Neural cell (in vitro differentiated cells): ENCODE data around the gene POLDIP2. TPM values are rescaled to one million over a fixed set of nuclear protein-coding genes. Genes with fewer than 3 reads are reported as not detected.

Experiments used
- H2AFZ ChIP-seq: fragments of 200-600, 300-800 bp; sonication (generic), shearing (Covaris generic); 2 replicates; pipeline ENCODE4 v1.6.0; 2014; ENCODE audit warnings: low read depth, mild to moderate bottlenecking, antibody characterized with exemption, low read length, moderate library complexity
- H3F3A ChIP-seq: fragments of 200-600 bp; shearing (Covaris generic); 2 replicates; pipeline ENCODE4 v1.6.1; 2016; ENCODE audit warnings: mild to moderate bottlenecking, moderate library complexity, mixed read lengths, antibody characterized with exemption, low read length; ENCODE audit not compliant: insufficient read depth, poor library complexity, severe bottlenecking
- H3K27ac ChIP-seq: fragments of 200-600, 300-800 bp; sonication (generic), shearing (Covaris generic); 2 replicates; pipeline ENCODE4 v1.5.1; 2014; ENCODE audit warnings: mild to moderate bottlenecking, low read length, moderate library complexity
- H3K27me3 ChIP-seq: fragments of 300-800, 200-600 bp; sonication (generic), shearing (Covaris generic); 2 replicates; pipeline ENCODE4 v1.6.0; 2014; ENCODE audit warnings: mild to moderate bottlenecking, low read depth, low read length, moderate library complexity; ENCODE audit not compliant: insufficient read depth
- H3K36me3 ChIP-seq: fragments of 300-800, 200-600 bp; sonication (generic), shearing (Covaris generic); 2 replicates; pipeline ENCODE4 v1.5.1; 2014; ENCODE audit warnings: mild to moderate bottlenecking, antibody characterized with exemption, low read length, moderate library complexity; ENCODE audit not compliant: insufficient read depth
- H3K4me2 ChIP-seq: fragments of 300-800, 200-600 bp; sonication (generic), shearing (Covaris generic); 2 replicates; pipeline ENCODE4 v1.6.0; 2014; ENCODE audit warnings: mild to moderate bottlenecking, low read length
- H3K4me3 ChIP-seq: fragments of 300-800, 200-600 bp; sonication (generic), shearing (Covaris generic); 2 replicates; pipeline ENCODE4 v1.5.1; 2014; ENCODE audit warnings: mild to moderate bottlenecking, low read length, moderate library complexity
- H3K79me2 ChIP-seq: fragments of 200-600 bp; shearing (Covaris generic); replicated peaks from 2 replicates; pipeline ENCODE4 v1.6.0; 2014; ENCODE audit warnings: mild to moderate bottlenecking, low read length, moderate library complexity; ENCODE audit not compliant: insufficient read depth
- H3K9ac ChIP-seq: fragments of 300-800, 200-600 bp; sonication (generic), shearing (Covaris generic); 2 replicates; pipeline ENCODE4 v1.6.1; 2016; ENCODE audit warnings: mild to moderate bottlenecking, low read length, mixed read lengths
- H3K9me2 ChIP-seq: fragments of 200-600 bp; shearing (Covaris generic); 2 replicates; pipeline ENCODE4 v1.6.1; 2016; ENCODE audit warnings: mild to moderate bottlenecking, low read length, mixed read lengths; ENCODE audit not compliant: insufficient read depth
- H3K9me3 ChIP-seq: fragments of 200-600, 300-800 bp; sonication (generic), shearing (Covaris generic); 2 replicates; pipeline ENCODE4 v1.6.1; 2016; ENCODE audit warnings: mild to moderate bottlenecking, mixed run types, low read length, moderate library complexity, mixed read lengths
- H4K20me1 ChIP-seq: fragments of 200-600 bp; shearing (Covaris generic); 2 replicates; pipeline ENCODE4 v1.6.1; 2016; ENCODE audit warnings: mild to moderate bottlenecking, mixed run types; ENCODE audit not compliant: insufficient read depth
- EP300 ChIP-seq: fragments of 450-650 bp; conservative IDR thresholded peaks from 2 replicates; pipeline ENCODE4 v1.6.1; 2014; ENCODE audit warnings: antibody characterized with exemption, mild to moderate bottlenecking, moderate library complexity; ENCODE audit not compliant: poor library complexity, severe bottlenecking
- EZH2 ChIP-seq: fragments of 200-600, 300-800 bp; shearing (Covaris generic), sonication (generic); IDR thresholded peaks from 2 replicates; pipeline ENCODE4 v1.6.1; 2014; ENCODE audit warnings: antibody characterized with exemption, low read length, borderline replicate concordance, mild to moderate bottlenecking; ENCODE audit not compliant: insufficient read depth, poor library complexity, severe bottlenecking
- MXI1 ChIP-seq: fragments of 450-650 bp; conservative IDR thresholded peaks from 2 replicates; pipeline ENCODE4 v1.6.1; 2014; ENCODE audit warnings: antibody characterized with exemption, mild to moderate bottlenecking; ENCODE audit not compliant: poor library complexity, severe bottlenecking
- POLR2AphosphoS5 ChIP-seq: IDR thresholded peaks from 2 replicates; pipeline ENCODE4 v1.6.1; 2012
- RAD21 ChIP-seq: fragments of 450-650 bp; conservative IDR thresholded peaks from 2 replicates; pipeline ENCODE4 v1.6.1; 2014; ENCODE audit warnings: antibody characterized with exemption, mild to moderate bottlenecking, moderate library complexity
- SMC3 ChIP-seq: fragments of 450-650 bp; conservative IDR thresholded peaks from 2 replicates; pipeline ENCODE4 v1.6.1; 2014; ENCODE audit warnings: antibody characterized with exemption, mild to moderate bottlenecking, moderate library complexity; ENCODE audit not compliant: poor library complexity
- TAF1 ChIP-seq: IDR thresholded peaks from 2 replicates; pipeline ENCODE4 v1.6.1; 2012; ENCODE audit warnings: low read depth
- polyA plus RNA-seq: library from polyadenylated mRNA; depleted of rRNA; stranded (reverse); fragments of >200 nt; gene quantifications from 2 replicates; pipeline ENCODE4 v1.2.3, GENCODE V29; 2014
- TF ChIP-seq, protein P1 (sequence below): fragments of 450-650 bp; IDR thresholded peaks from 2 replicates; pipeline ENCODE4 v1.5.1; 2014; ENCODE audit warnings: antibody characterized with exemption, mild to moderate bottlenecking, moderate library complexity; ENCODE audit not compliant: poor library complexity, severe bottlenecking
- TF ChIP-seq, protein P2 (sequence below): IDR thresholded peaks from 2 replicates; pipeline ENCODE4 v1.6.1; 2012; ENCODE audit warnings: borderline replicate concordance

POLDIP2 gene
- polyA plus RNA-seq, 1 donor from 2014 or later = 75.4 TPM

DNA sequence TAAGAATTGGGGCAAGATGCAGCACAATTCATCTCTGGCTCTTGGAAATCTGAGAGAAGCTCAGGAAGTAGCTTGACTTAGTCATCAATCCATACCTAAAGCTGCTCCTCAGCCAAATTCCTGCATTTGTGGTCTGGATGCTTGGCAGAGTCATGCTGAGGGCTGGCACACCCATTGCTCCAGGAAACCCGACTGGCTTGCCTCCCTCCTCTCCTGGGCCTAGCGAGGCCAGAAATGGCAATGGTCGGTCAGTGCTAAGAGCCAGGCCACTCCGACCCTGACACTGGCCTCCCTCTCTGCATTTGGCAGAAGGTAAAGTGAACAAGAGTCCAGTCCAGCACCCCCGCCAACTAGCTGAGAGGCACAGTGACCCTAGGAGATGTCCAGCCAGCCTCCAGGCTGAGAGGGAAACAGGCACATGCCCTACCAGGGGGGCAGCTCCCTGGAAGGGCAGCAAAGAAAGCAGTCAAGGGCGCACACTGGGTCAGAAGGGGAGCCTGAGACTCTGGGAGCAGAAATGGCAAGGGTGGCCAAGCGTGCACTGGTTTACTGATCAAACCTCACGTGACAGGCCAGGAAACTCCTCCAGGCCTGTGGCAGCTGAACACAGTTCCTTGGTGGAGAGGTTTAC, 10.0 kb downstream of the POLDIP2 start:
- H3K4me2 ChIP-seq = no peak overlapping the region

DNA sequence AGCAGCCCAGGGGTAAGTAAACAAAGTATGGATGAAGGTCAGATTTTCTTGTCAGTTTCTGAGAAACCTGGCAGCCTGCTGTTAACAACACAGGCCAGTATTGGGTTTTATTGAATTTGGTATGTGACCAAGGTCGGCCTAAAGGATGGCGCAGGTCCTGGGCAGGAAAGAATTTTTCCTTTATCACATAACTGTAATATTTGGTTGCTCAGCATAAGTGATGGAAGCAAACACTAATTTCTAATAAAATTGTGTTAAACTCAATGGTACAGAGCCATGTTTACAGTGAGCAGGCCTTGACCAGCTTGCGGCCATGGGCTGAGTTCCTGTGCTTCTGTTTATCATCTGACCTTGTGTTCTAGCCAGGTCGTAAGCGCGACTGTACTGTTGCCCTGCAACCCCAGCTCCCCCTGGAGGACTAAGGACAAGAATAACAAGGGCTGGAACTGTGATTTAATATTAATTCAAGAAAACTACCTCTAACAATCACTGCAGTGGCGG, 10.5 kb downstream of the POLDIP2 start:
- no peaks in the 10 kb centered on the region for H3F3A ChIP-seq
- no peaks in the 10 kb centered on the region for H3K27me3 ChIP-seq
- no peak overlapping the region for H3K9ac ChIP-seq
- no peaks in the 10 kb centered on the region for H3K79me2 ChIP-seq
- no peaks in the 10 kb centered on the region for H3K9me3 ChIP-seq
- no peaks in the 10 kb centered on the region for H3K9me2 ChIP-seq
- no peaks in the 10 kb centered on the region for H4K20me1 ChIP-seq
- no peak overlapping the region for H2AFZ ChIP-seq
- no peak overlapping the region for H3K4me3 ChIP-seq
- H3K36me3 ChIP-seq = peaks cover 13% of the 10 kb centered on the region
- no peak for TF ChIP-seq EP300
- TF ChIP-seq, protein P1, sequence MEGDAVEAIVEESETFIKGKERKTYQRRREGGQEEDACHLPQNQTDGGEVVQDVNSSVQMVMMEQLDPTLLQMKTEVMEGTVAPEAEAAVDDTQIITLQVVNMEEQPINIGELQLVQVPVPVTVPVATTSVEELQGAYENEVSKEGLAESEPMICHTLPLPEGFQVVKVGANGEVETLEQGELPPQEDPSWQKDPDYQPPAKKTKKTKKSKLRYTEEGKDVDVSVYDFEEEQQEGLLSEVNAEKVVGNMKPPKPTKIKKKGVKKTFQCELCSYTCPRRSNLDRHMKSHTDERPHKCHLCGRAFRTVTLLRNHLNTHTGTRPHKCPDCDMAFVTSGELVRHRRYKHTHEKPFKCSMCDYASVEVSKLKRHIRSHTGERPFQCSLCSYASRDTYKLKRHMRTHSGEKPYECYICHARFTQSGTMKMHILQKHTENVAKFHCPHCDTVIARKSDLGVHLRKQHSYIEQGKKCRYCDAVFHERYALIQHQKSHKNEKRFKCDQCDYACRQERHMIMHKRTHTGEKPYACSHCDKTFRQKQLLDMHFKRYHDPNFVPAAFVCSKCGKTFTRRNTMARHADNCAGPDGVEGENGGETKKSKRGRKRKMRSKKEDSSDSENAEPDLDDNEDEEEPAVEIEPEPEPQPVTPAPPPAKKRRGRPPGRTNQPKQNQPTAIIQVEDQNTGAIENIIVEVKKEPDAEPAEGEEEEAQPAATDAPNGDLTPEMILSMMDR = peak; percentile 21
- H3K27ac ChIP-seq = no peak overlapping the region
- no peak overlapping the region for H3K4me2 ChIP-seq

More for the DNA sequence above, 10.0 kb downstream of the POLDIP2 start:
- no peaks in the 10 kb centered on the region for H3F3A ChIP-seq
- H3K27me3 ChIP-seq = no peaks in the 10 kb centered on the region
- H3K4me3 ChIP-seq = no peak overlapping the region
- H3K9ac ChIP-seq = no peak overlapping the region
- H3K27ac ChIP-seq = no peak overlapping the region
- H3K36me3 ChIP-seq = peaks cover 13% of the 10 kb centered on the region
- no peak overlapping the region for H2AFZ ChIP-seq
- no peaks in the 10 kb centered on the region for H3K79me2 ChIP-seq
- H3K9me2 ChIP-seq = no peaks in the 10 kb centered on the region
- H3K9me3 ChIP-seq = no peaks in the 10 kb centered on the region
- TF ChIP-seq POLR2AphosphoS5 = peak; percentile 14
- TF ChIP-seq SMC3 = no peak
- no peak for TF ChIP-seq TAF1
- H4K20me1 ChIP-seq = no peaks in the 10 kb centered on the region

DNA sequence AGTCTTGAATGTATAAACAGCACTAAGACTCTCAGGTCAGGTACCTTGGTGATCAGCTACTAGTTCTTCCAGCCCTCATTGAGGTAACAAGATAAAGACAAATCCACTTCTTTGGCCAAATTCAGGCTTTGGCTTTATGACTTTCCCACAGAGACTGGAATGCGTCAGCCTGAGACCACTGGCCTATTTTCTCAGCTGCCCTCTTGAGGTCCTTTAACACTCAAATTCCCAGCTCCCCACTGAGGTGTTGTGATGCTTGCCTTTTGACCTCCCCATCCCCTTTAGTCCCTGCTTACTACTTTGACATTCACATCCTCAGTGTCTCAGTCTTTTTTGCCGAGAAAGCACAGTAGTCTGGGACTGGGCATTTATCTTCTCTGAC, 11.1 kb downstream of the POLDIP2 start:
- Histone ChIP-seq H2AFZ (no peak overlapping the region), H4K20me1 (no peaks in the 10 kb centered on the region), H3K4me2 (no peak overlapping the region), H3K27me3 (no peaks in the 10 kb centered on the region), H3K4me3 (no peak overlapping the region), H3K9ac (no peak overlapping the region), H3K79me2 (no peaks in the 10 kb centered on the region), H3K27ac (no peak overlapping the region), H3K9me3 (no peaks in the 10 kb centered on the region), H3K9me2 (no peaks in the 10 kb centered on the region), H3K36me3 (peaks cover 13% of the 10 kb centered on the region), H3F3A (no peaks in the 10 kb centered on the region)
- TF ChIP-seq EP300 (no peak), SMC3 (no peak), EZH2 (no peak), POLR2AphosphoS5 (no peak), RAD21 (no peak), MXI1 (no peak), TAF1 (no peak)
- TF ChIP-seq, protein P2, sequence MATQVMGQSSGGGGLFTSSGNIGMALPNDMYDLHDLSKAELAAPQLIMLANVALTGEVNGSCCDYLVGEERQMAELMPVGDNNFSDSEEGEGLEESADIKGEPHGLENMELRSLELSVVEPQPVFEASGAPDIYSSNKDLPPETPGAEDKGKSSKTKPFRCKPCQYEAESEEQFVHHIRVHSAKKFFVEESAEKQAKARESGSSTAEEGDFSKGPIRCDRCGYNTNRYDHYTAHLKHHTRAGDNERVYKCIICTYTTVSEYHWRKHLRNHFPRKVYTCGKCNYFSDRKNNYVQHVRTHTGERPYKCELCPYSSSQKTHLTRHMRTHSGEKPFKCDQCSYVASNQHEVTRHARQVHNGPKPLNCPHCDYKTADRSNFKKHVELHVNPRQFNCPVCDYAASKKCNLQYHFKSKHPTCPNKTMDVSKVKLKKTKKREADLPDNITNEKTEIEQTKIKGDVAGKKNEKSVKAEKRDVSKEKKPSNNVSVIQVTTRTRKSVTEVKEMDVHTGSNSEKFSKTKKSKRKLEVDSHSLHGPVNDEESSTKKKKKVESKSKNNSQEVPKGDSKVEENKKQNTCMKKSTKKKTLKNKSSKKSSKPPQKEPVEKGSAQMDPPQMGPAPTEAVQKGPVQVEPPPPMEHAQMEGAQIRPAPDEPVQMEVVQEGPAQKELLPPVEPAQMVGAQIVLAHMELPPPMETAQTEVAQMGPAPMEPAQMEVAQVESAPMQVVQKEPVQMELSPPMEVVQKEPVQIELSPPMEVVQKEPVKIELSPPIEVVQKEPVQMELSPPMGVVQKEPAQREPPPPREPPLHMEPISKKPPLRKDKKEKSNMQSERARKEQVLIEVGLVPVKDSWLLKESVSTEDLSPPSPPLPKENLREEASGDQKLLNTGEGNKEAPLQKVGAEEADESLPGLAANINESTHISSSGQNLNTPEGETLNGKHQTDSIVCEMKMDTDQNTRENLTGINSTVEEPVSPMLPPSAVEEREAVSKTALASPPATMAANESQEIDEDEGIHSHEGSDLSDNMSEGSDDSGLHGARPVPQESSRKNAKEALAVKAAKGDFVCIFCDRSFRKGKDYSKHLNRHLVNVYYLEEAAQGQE = no peak
- TF ChIP-seq, protein P1 = no peak
